Suprapubic skin (tissue), 4 donors: ENCODE results near the gene RNF144B. TPM values are rescaled to one million over a fixed set of nuclear protein-coding genes. Genes with fewer than 3 reads are reported as not detected.

ENCODE experiments used
- DNase-seq, 2 donors: peaks; one replicate each; pipeline ENCODE4 v3.0.0-alpha.2; 2019; ENCODE audit warnings: low spot score in 2 of 2
- H3K27ac ChIP-seq: fragments of 200-600 bp; sonication (generic); one replicate; pipeline ENCODE4 v1.5.1; 2019
- H3K27me3 ChIP-seq: fragments of 200-600 bp; sonication (generic); one replicate; pipeline ENCODE4 v1.5.1; 2019
- H3K36me3 ChIP-seq: fragments of 200-600 bp; sonication (generic); one replicate; pipeline ENCODE4 v1.5.1; 2019
- H3K4me1 ChIP-seq: fragments of 200-600 bp; sonication (generic); one replicate; pipeline ENCODE4 v1.5.1; 2019
- H3K4me3 ChIP-seq: fragments of 200-600 bp; sonication (generic); one replicate; pipeline ENCODE4 v1.5.1; 2019; ENCODE audit warnings: mild to moderate bottlenecking
- H3K9me3 ChIP-seq: fragments of 200-600 bp; sonication (generic); one replicate; pipeline ENCODE4 v1.5.1; 2019
- CTCF ChIP-seq, 2 donors: fragments of 200-600 bp in 1 of 2; fragments of 450-650 bp in 1 of 2; sonication (generic) in 1 of 2; IDR thresholded peaks; one replicate each; pipeline ENCODE4 v1.5.1; 2016 to 2019; ENCODE audit warnings: antibody characterized with exemption in 2 of 2, mild to moderate bottlenecking in 1 of 2, moderate library complexity in 1 of 2
- EP300 ChIP-seq: sonication (generic); formaldehyde crosslinking; IDR thresholded peaks from one replicate; pipeline ENCODE4 v1.6.1; 2017; ENCODE audit warnings: antibody characterized with exemption
- POLR2A ChIP-seq, 2 donors: fragments of 450-650 bp; IDR thresholded peaks; one replicate each; pipeline ENCODE4 v1.6.1; 2017; ENCODE audit warnings: antibody characterized with exemption in 2 of 2, mild to moderate bottlenecking in 2 of 2, moderate library complexity in 2 of 2
- POLR2AphosphoS5 ChIP-seq, 3 donors: sonication (generic); formaldehyde crosslinking; IDR thresholded peaks; one replicate each; pipeline ENCODE4 v1.6.1; 2017; ENCODE audit warnings: antibody characterized with exemption in 3 of 3
- WGBS: methylation state at CpG from one replicate; pipeline ENCODE4 v1.1.5; 2018; 5-methylcytosine and 5-hydroxymethylcytosine counted together
- total RNA-seq, 4 donors: library from RNA; depleted of rRNA; stranded (reverse); fragments of >200 nt; gene quantifications; one replicate each; pipeline ENCODE4 v1.1.0, GENCODE V29; 2016

RNF144B gene
- total RNA-seq, 4 donors from 2014 or later: 27.8 to 48.4 (median 38.7) TPM

- no peak for TF ChIP-seq POLR2AphosphoS5 (IDR thresholded peaks at IDR 0.05)
- TF ChIP-seq EP300: no peak
- TF ChIP-seq POLR2A (IDR thresholded peaks at IDR 0.05): no peak
- TF ChIP-seq CTCF (IDR thresholded peaks at IDR 0.05): no peak
- Histone ChIP-seq H3K4me1 (peaks cover 9% of the 10 kb centered on the region), H3K4me3 (no peak overlapping the region), H3K9me3 (no peaks in the 10 kb centered on the region), H3K36me3 (no peaks in the 10 kb centered on the region), H3K27me3 (no peaks in the 10 kb centered on the region), H3K27ac (no peak overlapping the region)
- no peak for DNase-seq
- WGBS: 73% methylated on average over 3 of the region's 3 CpGs
Measured at GRCh38 chr6:18496462-18496861, 109.3 kb downstream of the RNF144B start.

GRCh38 chr6:18497006-18497405 lies 109.9 kb downstream of the RNF144B start:
- TF ChIP-seq CTCF (IDR thresholded peaks at IDR 0.05): no peak
- no peak for TF ChIP-seq EP300
- no peak for TF ChIP-seq POLR2A (IDR thresholded peaks at IDR 0.05)
- TF ChIP-seq POLR2AphosphoS5 (IDR thresholded peaks at IDR 0.05): no peak
- Histone ChIP-seq H3K27me3 (no peaks in the 10 kb centered on the region), H3K4me1 (peaks cover 8% of the 10 kb centered on the region), H3K4me3 (no peak overlapping the region), H3K27ac (no peak overlapping the region), H3K9me3 (no peaks in the 10 kb centered on the region), H3K36me3 (no peaks in the 10 kb centered on the region)
- DNase-seq: no peak
- WGBS: 85% methylated on average over 2 of the region's 2 CpGs

- DNase-seq: no peak
- Histone ChIP-seq H3K27ac (no peak overlapping the region), H3K36me3 (no peaks in the 10 kb centered on the region), H3K4me1 (peaks cover 10% of the 10 kb centered on the region), H3K9me3 (no peaks in the 10 kb centered on the region), H3K27me3 (no peaks in the 10 kb centered on the region), H3K4me3 (no peak overlapping the region)
- no peak for TF ChIP-seq POLR2A (IDR thresholded peaks at IDR 0.05)
- TF ChIP-seq EP300: no peak
- TF ChIP-seq CTCF (IDR thresholded peaks at IDR 0.05): no peak
- no peak for TF ChIP-seq POLR2AphosphoS5 (IDR thresholded peaks at IDR 0.05)
- 50% methylated on average over 2 of the region's 2 CpGs for WGBS
Measured at GRCh38 chr6:18498408-18498807, 111.3 kb downstream of the RNF144B start.

- Histone ChIP-seq H3K27ac (peak overlapping the region; percentile 20), H3K27me3 (no peaks in the 10 kb centered on the region), H3K4me1 (peaks cover 12% of the 10 kb centered on the region), H3K4me3 (no peak overlapping the region), H3K36me3 (no peaks in the 10 kb centered on the region), H3K9me3 (no peaks in the 10 kb centered on the region)
- DNase-seq: no peak
- no peak for TF ChIP-seq CTCF (IDR thresholded peaks at IDR 0.05)
- TF ChIP-seq POLR2AphosphoS5 (IDR thresholded peaks at IDR 0.05): no peak
- no peak for TF ChIP-seq POLR2A (IDR thresholded peaks at IDR 0.05)
- TF ChIP-seq EP300: no peak
- WGBS: 89% methylated on average over 12 of the region's 12 CpGs
Measured at GRCh38 chr6:18500921-18501662, 113.9 kb downstream of the RNF144B start.

- no peaks in the 10 kb centered on the region for H3K36me3 ChIP-seq
- 57% methylated on average over 4 of the region's 4 CpGs for WGBS
- H3K27ac ChIP-seq: peak overlapping the region; percentile 43
- DNase-seq: peak in 1 of 2 donors; percentile 68
- TF ChIP-seq EP300 (no peak), CTCF (IDR thresholded peaks at IDR 0.05) (no peak), POLR2A (IDR thresholded peaks at IDR 0.05) (peak in 1 of 2 donors; percentile 29), POLR2AphosphoS5 (IDR thresholded peaks at IDR 0.05) (peak in 1 of 3 donors; percentile 45)
- H3K27me3 ChIP-seq: no peaks in the 10 kb centered on the region
- H3K4me1 ChIP-seq: peaks cover 12% of the 10 kb centered on the region
- H3K9me3 ChIP-seq: no peaks in the 10 kb centered on the region
- H3K4me3 ChIP-seq: no peak overlapping the region
Measured at GRCh38 chr6:18501663-18502013, 114.5 kb downstream of the RNF144B start.
